ENCODE measurements around the gene ARIH2.
A peak's percentile ranks its signal among the peaks of the same experiment; 100 is the strongest.
"Not testable (repeated sequence)": the region's sequence is repeated elsewhere in the genome, so short reads cannot be mapped to it uniquely, and the experiment has no call there.

ARIH2 gene

DNA sequence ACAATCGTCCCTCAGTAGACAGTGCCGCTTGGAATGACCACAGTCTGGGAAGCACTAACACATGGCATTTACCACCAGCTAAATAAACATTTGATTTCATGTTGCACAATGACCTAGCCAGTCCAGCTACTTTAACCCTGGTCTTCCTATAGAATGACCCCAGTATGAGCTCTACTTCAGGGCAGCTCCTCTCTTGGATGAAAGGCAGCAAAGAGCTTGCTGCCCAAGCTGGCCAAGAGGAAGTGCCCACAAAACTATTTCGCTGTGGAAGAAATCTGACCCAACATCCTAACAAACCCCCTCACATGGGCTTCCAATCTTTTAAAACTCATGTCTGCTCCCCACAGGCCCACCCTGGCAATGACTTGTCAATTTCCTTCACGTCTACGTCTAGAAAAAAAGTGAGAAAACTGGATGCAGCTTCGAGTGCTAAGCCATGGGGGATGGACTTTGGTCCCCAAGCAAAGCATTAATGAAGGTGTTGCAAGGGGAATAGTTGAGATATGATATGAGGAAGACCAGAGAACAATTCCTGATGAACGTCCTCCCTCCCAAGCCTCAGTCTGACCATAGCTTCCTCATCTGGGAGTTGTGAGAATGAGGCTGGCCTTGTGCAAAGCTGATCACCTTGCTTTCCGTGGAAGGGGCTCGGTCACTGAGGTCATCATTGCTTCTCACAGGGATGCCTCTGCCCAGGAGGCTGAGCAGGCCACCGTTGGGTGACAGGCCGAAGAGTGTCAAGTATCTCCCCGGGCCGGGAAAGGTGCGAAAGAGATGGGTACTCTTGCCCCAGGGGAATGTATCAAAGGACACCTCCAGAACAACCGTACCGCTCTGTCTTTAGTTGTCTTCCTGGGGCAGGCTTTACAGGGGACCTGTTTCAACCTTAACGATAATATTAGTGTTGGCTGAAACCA, 20.9 kb upstream of the ARIH2 start:
- Histone ChIP-seq H3K27ac (ENCODE audit: low read depth, low read length) (no peak overlapping the region), H3K4me1 (ENCODE audit: control insufficient read depth, insufficient read depth, low read length, unreplicated experiment) (peaks cover 8% of the 10 kb centered on the region), H3K79me2 (ENCODE audit: control insufficient read depth, insufficient read depth, low read length, unreplicated experiment) (no peaks in the 10 kb centered on the region), H3K27me3 (ENCODE audit: insufficient read depth, low read length) (no peaks in the 10 kb centered on the region), H2AFZ (ENCODE audit: low read length, unreplicated experiment) (peak overlapping the region; percentile 93), H3K4me3 (ENCODE audit: low read depth, low read length) (peak overlapping the region; percentile 82), H3K36me3 (ENCODE audit: insufficient read depth, low read length) (no peaks in the 10 kb centered on the region)

DNA sequence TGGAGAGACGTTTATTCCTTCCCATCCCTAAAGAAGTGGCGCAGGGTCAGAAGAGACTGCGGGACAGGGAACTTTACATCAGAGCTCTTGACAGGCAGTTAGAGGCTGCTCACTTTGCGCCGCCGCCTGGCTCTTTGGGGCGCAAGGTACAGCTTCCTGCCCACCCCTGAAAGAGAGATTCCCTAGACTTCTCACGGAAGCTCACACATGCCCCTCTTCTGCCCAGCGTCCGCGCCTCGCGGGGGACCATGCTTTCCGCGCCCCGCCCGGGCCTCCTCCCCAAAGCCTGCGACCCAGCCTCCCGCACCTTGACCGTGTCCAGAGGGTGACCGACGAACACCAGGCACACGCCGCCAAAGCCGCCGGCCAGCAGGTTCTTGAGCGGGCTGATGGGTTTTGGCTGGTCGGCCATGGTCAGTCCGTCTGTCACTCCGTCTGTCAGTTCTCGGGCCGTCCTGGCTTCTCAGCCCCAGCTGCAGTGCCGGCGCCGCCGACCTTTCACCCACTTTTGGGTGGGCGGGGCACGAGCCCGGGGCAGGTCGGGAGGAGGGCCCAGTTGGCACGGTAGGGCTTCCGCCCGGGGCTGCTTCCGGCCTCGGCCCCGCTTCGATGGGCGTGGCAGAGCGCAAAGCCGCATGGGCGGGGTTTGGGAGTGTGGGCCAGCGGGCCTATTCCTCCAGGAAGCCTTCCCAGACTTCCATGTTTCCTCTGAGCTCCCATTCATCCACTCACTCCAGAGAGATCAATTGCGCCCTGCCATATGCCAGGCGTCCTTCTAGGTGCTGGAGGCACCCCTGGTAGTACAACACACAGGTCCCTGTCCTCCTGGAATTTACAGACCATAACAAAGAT, 20.0 kb upstream of the ARIH2 start, which contains the start of gene SLC25A20:
TSS of gene SLC25A20 (minus strand) at position 500 of the 852 bp plus-strand sequence. CDS start at position 412, 88 bp downstream.
- Histone ChIP-seq H2AFZ (ENCODE audit: low read length, unreplicated experiment) (peak within 1 kb of the TSS; percentile 93), H3K36me3 (ENCODE audit: insufficient read depth, low read length) (no peaks in the 10 kb centered on the region), H3K4me1 (ENCODE audit: control insufficient read depth, insufficient read depth, low read length, unreplicated experiment) (peaks cover 8% of the 10 kb centered on the region), H3K79me2 (ENCODE audit: control insufficient read depth, insufficient read depth, low read length, unreplicated experiment) (no peaks in the 10 kb centered on the region), H3K4me3 (ENCODE audit: low read depth, low read length) (peak within 1 kb of the TSS; percentile 82), H3K27me3 (ENCODE audit: insufficient read depth, low read length) (no peaks in the 10 kb centered on the region), H3K27ac (ENCODE audit: low read depth, low read length) (no peak within 1 kb of the TSS)

DNA sequence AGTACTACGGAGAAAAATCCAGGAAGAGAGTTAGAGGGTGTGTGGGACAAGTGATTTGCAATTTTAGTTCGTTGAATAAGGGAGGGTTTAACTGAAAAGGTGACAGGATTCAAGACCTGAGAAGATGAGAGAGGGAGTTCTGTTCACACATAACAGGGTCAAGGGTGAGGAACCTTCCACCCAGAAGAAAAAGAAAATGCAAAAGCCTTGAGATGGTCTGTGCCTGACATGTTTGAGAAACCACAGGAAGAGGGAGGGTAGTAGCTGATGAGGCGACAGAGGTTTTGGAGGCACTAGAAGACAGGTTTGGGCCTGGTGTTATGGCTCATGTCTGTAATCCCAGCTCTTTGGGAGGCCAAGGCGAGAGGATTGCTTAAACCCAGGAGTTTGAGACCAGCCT, 19.4 kb upstream of the ARIH2 start:
- peak overlapping the region; percentile 67 for H2AFZ ChIP-seq (ENCODE audit: low read length, unreplicated experiment)
- no peaks in the 10 kb centered on the region for H3K79me2 ChIP-seq (ENCODE audit: control insufficient read depth, insufficient read depth, low read length, unreplicated experiment)
- no peak overlapping the region for H3K27ac ChIP-seq (ENCODE audit: low read depth, low read length)
- H3K27me3 ChIP-seq (ENCODE audit: insufficient read depth, low read length): no peaks in the 10 kb centered on the region
- H3K4me1 ChIP-seq (ENCODE audit: control insufficient read depth, insufficient read depth, low read length, unreplicated experiment): peaks cover 8% of the 10 kb centered on the region
- no peaks in the 10 kb centered on the region for H3K36me3 ChIP-seq (ENCODE audit: insufficient read depth, low read length)
- peak overlapping the region; percentile 82 for H3K4me3 ChIP-seq (ENCODE audit: low read depth, low read length)

DNA sequence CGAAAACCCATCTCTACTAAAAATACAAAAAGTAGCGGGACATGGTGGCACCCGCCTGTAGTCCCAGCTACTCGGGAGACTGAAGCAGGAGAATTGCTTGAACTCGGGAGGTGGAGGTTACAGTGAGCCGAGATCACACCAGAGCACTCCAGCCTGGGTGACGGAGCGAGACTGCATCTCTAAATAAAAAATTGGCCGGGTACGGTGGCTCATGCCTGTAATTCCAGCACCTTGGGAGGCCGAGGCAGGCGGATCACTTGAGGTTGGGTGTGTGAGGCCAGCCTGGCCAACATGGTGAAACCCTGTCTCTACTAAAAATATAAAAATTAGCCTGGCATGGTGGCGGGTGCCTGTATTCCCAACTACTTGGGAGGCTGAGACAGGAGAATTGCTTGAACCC, 11.6 kb upstream of the ARIH2 start:
- H2AFZ ChIP-seq (ENCODE audit: low read length, unreplicated experiment); H3K27ac ChIP-seq (ENCODE audit: low read depth, low read length); H3K4me1 ChIP-seq (ENCODE audit: control insufficient read depth, insufficient read depth, low read length, unreplicated experiment); H3K36me3 ChIP-seq (ENCODE audit: insufficient read depth, low read length); H3K4me3 ChIP-seq (ENCODE audit: low read depth, low read length); H3K79me2 ChIP-seq (ENCODE audit: control insufficient read depth, insufficient read depth, low read length, unreplicated experiment); H3K27me3 ChIP-seq (ENCODE audit: insufficient read depth, low read length): not testable (repeated sequence)

DNA sequence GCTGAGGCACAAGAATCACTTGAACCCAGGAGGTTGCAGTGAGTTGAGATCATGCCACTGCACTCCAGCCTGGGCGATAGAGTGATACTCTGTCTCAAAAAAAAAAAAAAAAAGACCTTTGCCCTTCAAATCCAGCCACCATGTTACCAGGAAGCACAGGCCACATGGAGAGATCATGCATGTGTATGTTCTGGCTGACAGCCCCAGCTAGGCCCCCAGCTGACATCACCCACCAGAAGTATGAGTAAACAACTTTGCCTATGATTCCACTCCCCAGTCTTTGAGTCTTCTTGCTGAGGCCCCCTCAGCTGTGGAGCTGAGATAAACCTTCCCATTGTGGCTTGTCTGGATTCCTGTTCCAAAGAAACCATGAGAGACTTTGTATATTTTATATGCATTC, 3.3 kb upstream of the ARIH2 start:
- Histone ChIP-seq H2AFZ (ENCODE audit: low read length, unreplicated experiment) (no peak overlapping the region), H3K36me3 (ENCODE audit: insufficient read depth, low read length) (no peaks in the 10 kb centered on the region), H3K79me2 (ENCODE audit: control insufficient read depth, insufficient read depth, low read length, unreplicated experiment) (peaks cover 16% of the 10 kb centered on the region), H3K27me3 (ENCODE audit: insufficient read depth, low read length) (no peaks in the 10 kb centered on the region), H3K27ac (ENCODE audit: low read depth, low read length) (no peak overlapping the region), H3K4me1 (ENCODE audit: control insufficient read depth, insufficient read depth, low read length, unreplicated experiment) (peaks cover 4% of the 10 kb centered on the region), H3K4me3 (ENCODE audit: low read depth, low read length) (no peak overlapping the region)

DNA sequence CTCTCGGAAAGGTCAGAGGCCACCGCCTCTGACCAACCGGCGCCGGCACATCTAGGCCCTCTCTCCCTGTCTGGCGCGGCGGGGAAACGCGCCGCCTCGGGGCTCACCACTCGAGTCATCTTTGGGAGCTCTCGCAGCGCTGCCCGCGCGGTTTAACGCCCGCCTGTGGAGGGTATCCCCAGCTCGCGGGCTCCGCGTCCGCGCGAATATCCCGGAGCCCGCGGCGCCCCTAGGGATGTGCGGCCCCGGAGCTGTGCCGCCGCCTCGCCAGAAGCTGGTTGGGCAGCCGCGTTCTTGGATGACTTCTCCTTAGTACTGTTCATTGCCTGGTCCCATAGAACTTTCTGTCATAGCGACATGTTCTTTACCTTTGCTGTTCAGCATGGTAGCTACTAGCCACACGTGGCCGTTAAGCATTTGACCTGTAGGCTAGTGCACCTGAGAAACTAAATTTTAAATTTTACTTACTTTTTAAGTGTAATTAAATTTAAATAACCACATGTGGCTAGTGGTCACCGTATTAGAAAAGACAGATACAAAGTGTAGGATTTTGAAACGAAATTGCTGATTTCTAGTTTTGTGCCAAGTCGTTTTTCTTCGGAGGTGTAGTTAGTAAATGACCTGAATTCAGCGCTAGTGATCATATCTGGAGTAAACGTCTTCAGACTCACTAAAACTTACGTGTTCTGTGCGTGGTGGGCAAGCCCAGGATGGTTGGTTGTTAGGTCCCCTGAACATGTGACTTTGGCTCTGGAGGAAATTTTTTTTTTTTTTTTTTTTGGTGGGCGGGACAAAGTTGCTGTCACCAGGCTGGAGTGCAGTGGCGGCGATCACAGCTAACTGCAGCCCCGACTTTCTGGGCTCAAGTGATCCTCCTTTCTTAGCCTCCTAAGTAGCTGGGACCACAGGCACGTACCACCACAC, 835 bp downstream of the ARIH2 start:
- Histone ChIP-seq H3K79me2 (ENCODE audit: control insufficient read depth, insufficient read depth, low read length, unreplicated experiment) (peaks cover 36% of the 10 kb centered on the region), H2AFZ (ENCODE audit: low read length, unreplicated experiment) (peak overlapping the region; percentile 76), H3K4me1 (ENCODE audit: control insufficient read depth, insufficient read depth, low read length, unreplicated experiment) (peaks cover 13% of the 10 kb centered on the region), H3K4me3 (ENCODE audit: low read depth, low read length) (peak overlapping the region; percentile 89), H3K27ac (ENCODE audit: low read depth, low read length) (peak overlapping the region; percentile 92), H3K36me3 (ENCODE audit: insufficient read depth, low read length) (peaks cover 6% of the 10 kb centered on the region; the same call in 1 of the 2 replicates), H3K27me3 (ENCODE audit: insufficient read depth, low read length) (no peaks in the 10 kb centered on the region)

DNA sequence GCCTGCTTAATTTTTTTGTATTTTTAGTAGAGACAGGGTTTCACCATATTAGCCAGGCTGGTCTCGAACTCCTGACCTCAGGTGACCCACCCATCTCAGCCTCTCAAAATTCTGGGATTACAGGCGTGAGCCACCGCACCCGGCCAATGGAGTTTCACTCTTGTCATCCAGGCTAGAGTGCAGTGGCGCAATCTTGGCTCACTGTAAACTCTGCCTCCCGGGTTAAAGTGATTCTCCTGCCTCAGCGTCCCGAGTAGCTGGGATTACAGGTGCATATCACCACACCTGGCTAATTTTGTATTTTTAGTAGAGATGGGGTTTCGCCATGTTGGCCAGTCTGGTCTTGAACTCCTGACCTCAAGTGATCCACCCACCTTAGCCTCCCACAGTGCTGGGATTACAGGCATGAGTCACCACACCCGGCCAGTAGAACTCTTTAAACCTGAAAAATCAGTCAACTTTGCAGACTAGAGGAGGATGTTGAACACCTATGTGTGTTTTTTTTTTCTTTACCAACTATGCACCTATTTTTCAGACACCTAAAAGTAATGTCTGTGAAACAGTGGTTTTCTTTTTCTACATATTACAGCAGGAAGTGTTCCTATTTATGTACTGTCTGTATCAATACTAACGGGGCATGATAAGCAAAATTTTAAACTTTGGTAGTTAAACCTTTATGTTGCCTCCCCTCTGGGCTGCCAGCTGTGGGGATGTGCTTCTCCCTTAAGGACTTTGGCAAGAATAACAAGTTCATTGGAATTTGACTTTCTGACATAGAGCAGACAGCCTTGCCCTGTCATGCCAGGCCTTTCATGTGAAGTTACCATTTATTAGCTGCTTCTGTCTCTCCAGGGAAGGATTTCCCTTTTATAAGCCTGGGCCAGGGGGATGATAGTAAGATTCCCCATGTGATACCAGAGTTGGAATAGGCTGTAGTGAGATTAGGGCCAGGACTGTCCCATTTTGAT, 8.1 kb downstream of the ARIH2 start:
- Histone ChIP-seq H2AFZ (ENCODE audit: low read length, unreplicated experiment) (no peak overlapping the region), H3K27ac (ENCODE audit: low read depth, low read length) (peak overlapping the region; percentile 24; the same call in 1 of the 2 replicates), H3K4me1 (ENCODE audit: control insufficient read depth, insufficient read depth, low read length, unreplicated experiment) (peaks cover 46% of the 10 kb centered on the region), H3K27me3 (ENCODE audit: insufficient read depth, low read length) (no peaks in the 10 kb centered on the region), H3K36me3 (ENCODE audit: insufficient read depth, low read length) (peaks cover 17% of the 10 kb centered on the region; the same call in 1 of the 2 replicates), H3K79me2 (ENCODE audit: control insufficient read depth, insufficient read depth, low read length, unreplicated experiment) (peaks cover 67% of the 10 kb centered on the region), H3K4me3 (ENCODE audit: low read depth, low read length) (no peak overlapping the region)

DNA sequence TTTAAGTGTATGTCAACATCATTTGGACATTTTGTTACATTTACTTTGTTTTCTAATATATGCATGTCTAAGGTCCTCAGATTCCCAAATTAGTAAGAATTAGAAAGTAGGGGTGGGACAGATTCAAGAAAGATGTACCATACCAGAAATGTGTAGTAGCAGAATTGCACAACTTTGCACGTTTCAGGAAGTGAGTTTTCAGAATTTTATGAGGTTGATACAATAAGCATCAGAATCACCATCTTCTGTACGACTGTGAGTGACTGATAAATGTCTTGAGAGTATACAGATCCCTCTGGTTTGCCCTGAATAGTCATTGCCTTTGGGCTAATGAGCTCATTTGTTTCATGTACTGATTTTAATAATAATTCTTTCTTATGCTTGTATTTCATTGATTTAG, 9.3 kb downstream of the ARIH2 start:
- no peak overlapping the region for H3K4me3 ChIP-seq (ENCODE audit: low read depth, low read length)
- peak overlapping the region; percentile 21 for H3K27ac ChIP-seq (ENCODE audit: low read depth, low read length)
- H3K36me3 ChIP-seq (ENCODE audit: insufficient read depth, low read length): peaks cover 14% of the 10 kb centered on the region; the same call in 1 of the 2 replicates
- peaks cover 68% of the 10 kb centered on the region for H3K79me2 ChIP-seq (ENCODE audit: control insufficient read depth, insufficient read depth, low read length, unreplicated experiment)
- H3K27me3 ChIP-seq (ENCODE audit: insufficient read depth, low read length): no peaks in the 10 kb centered on the region
- peaks cover 45% of the 10 kb centered on the region for H3K4me1 ChIP-seq (ENCODE audit: control insufficient read depth, insufficient read depth, low read length, unreplicated experiment)
- no peak overlapping the region for H2AFZ ChIP-seq (ENCODE audit: low read length, unreplicated experiment)

DNA sequence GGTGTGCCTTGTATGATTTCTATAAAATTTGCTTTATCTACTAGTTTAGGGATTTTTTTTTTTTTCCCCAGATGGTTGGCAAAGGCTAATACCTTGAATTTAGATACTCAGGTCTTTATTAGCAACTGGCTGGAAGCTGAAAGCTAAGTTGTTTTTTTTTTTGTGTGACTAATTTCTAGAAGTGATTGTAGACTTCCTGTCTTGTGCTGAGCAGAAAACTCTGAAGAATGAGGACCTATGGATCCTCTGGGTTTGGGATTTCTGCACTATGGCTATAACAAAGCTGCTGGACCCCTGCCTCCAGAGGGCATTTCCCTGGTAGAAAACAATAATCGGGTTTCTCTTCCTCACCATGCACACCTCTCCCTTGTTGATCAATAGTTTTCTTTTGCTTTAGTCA, 10.0 kb downstream of the ARIH2 start:
- no peak overlapping the region for H2AFZ ChIP-seq (ENCODE audit: low read length, unreplicated experiment)
- H3K79me2 ChIP-seq (ENCODE audit: control insufficient read depth, insufficient read depth, low read length, unreplicated experiment): peaks cover 72% of the 10 kb centered on the region
- no peaks in the 10 kb centered on the region for H3K27me3 ChIP-seq (ENCODE audit: insufficient read depth, low read length)
- H3K27ac ChIP-seq (ENCODE audit: low read depth, low read length): peak overlapping the region; percentile 21
- H3K4me1 ChIP-seq (ENCODE audit: control insufficient read depth, insufficient read depth, low read length, unreplicated experiment): peaks cover 45% of the 10 kb centered on the region
- H3K36me3 ChIP-seq (ENCODE audit: insufficient read depth, low read length): peaks cover 14% of the 10 kb centered on the region; the same call in 1 of the 2 replicates
- H3K4me3 ChIP-seq (ENCODE audit: low read depth, low read length): 0 out of 2 replicates have a peak overlapping the region, but pooled peaks have one; percentile 2
